ENCODE measurements around the gene IPO11.

DNA sequence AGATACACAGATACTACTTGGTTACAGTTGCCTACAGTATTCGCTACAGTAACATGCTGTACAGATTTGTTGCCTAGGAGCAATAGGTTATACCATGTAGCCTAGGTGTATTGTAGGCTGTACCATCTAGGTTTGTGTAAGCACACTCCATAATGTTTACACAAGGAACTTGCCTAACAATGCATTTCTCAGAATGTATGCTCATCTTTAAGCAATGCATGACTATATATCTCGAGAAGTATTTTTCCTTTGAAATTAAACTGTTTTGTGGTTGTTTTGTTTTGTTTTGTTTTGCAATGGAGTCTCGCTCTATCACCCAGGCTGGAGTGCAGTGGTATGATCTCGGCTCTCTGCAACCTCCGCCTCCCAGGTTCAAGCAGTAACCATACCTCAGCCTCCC is 191.4 kb downstream of the IPO11 start:
- TF ChIP-seq, protein P1, sequence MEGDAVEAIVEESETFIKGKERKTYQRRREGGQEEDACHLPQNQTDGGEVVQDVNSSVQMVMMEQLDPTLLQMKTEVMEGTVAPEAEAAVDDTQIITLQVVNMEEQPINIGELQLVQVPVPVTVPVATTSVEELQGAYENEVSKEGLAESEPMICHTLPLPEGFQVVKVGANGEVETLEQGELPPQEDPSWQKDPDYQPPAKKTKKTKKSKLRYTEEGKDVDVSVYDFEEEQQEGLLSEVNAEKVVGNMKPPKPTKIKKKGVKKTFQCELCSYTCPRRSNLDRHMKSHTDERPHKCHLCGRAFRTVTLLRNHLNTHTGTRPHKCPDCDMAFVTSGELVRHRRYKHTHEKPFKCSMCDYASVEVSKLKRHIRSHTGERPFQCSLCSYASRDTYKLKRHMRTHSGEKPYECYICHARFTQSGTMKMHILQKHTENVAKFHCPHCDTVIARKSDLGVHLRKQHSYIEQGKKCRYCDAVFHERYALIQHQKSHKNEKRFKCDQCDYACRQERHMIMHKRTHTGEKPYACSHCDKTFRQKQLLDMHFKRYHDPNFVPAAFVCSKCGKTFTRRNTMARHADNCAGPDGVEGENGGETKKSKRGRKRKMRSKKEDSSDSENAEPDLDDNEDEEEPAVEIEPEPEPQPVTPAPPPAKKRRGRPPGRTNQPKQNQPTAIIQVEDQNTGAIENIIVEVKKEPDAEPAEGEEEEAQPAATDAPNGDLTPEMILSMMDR (conservative IDR thresholded peaks at IDR 0.05 in 1 of 2, IDR thresholded peaks at IDR 0.05 in 1 of 2; ENCODE audit: extremely low read depth in 1 of 2, insufficient read depth in 1 of 2, low read depth in 1 of 2, low read length in 2 of 2): no peak
- TF ChIP-seq EZH2 (IDR thresholded peaks at IDR 0.05; ENCODE audit: borderline replicate concordance, low read length): no peak
